ENCODE measurements around the gene TENM4.

- TF ChIP-seq NFIC (IDR thresholded peaks at IDR 0.05) (no peak), TAF1 (IDR thresholded peaks at IDR 0.05; ENCODE audit: low read depth) (no peak), REST (IDR thresholded peaks at IDR 0.05; ENCODE audit: low read depth) (no peak), CEBPB (IDR thresholded peaks at IDR 0.05) (no peak), TCF12 (IDR thresholded peaks at IDR 0.05; ENCODE audit: low read depth) (no peak), EP300 (IDR thresholded peaks at IDR 0.05; ENCODE audit: borderline replicate concordance) (no peak)
- TF ChIP-seq, protein P1, sequence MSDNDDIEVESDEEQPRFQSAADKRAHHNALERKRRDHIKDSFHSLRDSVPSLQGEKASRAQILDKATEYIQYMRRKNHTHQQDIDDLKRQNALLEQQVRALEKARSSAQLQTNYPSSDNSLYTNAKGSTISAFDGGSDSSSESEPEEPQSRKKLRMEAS (IDR thresholded peaks at IDR 0.05) = no peak
These were observed 150.1 kb downstream of the TENM4 start for GRCh38 chr11:79290761-79291160.

All from Ishikawa (cell line).